Measurements from ENCODE around the gene CECR2. TPM values are rescaled to one million over a fixed set of nuclear protein-coding genes. Genes with fewer than 3 reads are reported as not detected.

The CECR2 gene
- total and polyA plus RNA-seq, 2 of the 8 experiments (the other 6 are each of a cell fraction or from before 2014, with no cell fraction given), result 18.3 to 123 TPM

DNA sequence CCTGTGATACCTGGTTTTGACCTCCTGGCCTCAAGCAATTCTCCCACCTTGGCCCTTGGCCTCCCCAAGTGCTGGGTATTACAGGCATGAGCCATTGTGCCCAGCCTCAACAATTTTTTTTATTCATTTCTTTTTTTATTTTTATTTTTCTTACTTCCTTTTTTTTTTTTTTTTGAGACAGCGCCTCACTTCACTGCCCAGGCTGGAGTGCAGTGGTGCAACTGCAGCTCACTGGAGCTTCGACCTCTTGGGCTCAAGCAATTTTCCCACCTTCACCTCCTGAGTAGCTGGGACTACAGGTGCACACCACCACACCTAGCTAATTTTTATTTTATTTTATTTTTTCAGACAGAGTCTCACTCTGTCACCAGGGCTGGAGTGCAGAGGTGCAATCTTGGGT, 25.5 kb upstream of the CECR2 start:
- H3K27ac ChIP-seq (ENCODE audit: low read depth, low read length), result no peak overlapping the region
- no peaks in the 10 kb centered on the region for H3K9me3 ChIP-seq (ENCODE audit: insufficient read depth in 2 of 2, low read depth in 1 of 2, low read length in 1 of 2)
- H4K5ac ChIP-seq (ENCODE audit: insufficient read length, low read depth, low read length), result no peak overlapping the region
- no peak overlapping the region for H3K4ac ChIP-seq (replicated peaks; ENCODE audit: insufficient read length, low read depth, low read length)
- 100% methylated on average over 1 of the region's 2 CpGs; no CpG with 5 or more reads in 1 of the 2 experiments for WGBS, 2 experiments (ENCODE audit: extremely low coverage in 1 of 2, insufficient coverage in 1 of 2, insufficient read length in 1 of 2, insufficient replicate concordance in 2 of 2, low coverage in 1 of 2, low lambda C conversion rate in 2 of 2, missing lambda C conversion rate in 1 of 2)
- no peak overlapping the region for H3K23ac ChIP-seq (ENCODE audit: insufficient read length)
- H2BK12ac ChIP-seq (ENCODE audit: low read depth, low read length), result no peak overlapping the region
- H3K4me2 ChIP-seq (ENCODE audit: insufficient read depth in 1 of 2, low read depth in 2 of 2, low read length in 2 of 2), result no peak overlapping the region
- H3K27me3 ChIP-seq (replicated peaks in 1 of 4; ENCODE audit: control insufficient read depth in 3 of 4, extremely low read depth in 1 of 4, insufficient read depth in 3 of 4, low read length in 3 of 4), result no peaks in the 10 kb centered on the region
- no peak overlapping the region for H3K9ac ChIP-seq (replicated peaks in 1 of 4; ENCODE audit: extremely low read depth in 1 of 4, low read depth in 3 of 4, low read length in 3 of 4)
- CTCF ChIA-PET (ENCODE audit: partially characterized antibody), result interaction anchor here (0.7 to 1.5 kb wide), 2 partner anchors 140 to 401 kb away, joined by 3 read pairs; no protein-coding TSS in a partner anchor
- FAIRE-seq (no peak), DNase-seq (ENCODE audit: low read depth in 1 of 2, low spot score in 2 of 2) (no peak)
- H3K4me3 ChIP-seq (ENCODE audit: extremely low read depth in 1 of 4, insufficient read depth in 2 of 4, low read depth in 3 of 4, low read length in 4 of 4), result no peak overlapping the region
- POLR2A ChIA-PET (ENCODE audit: partially characterized antibody), result interaction anchor here (0.6 kb wide), 1 partner anchor 138 kb away, joined by 5 read pairs; no protein-coding TSS in a partner anchor
- H3K56ac ChIP-seq (replicated peaks; ENCODE audit: insufficient read length, low read depth, low read length), result no peak overlapping the region
- no peaks in the 10 kb centered on the region for H3K36me3 ChIP-seq (ENCODE audit: control insufficient read depth in 2 of 4, insufficient read depth in 4 of 4, low read length in 3 of 4)
- H4K20me1 ChIP-seq (replicated peaks in 1 of 2; ENCODE audit: control insufficient read depth in 1 of 2, insufficient read depth in 2 of 2, low read length in 2 of 2), result no peaks in the 10 kb centered on the region
- no peaks in the 10 kb centered on the region for H3K23me2 ChIP-seq (ENCODE audit: low read depth, low read length)
- no peak overlapping the region for H2BK5ac ChIP-seq (ENCODE audit: low read depth, low read length)
- no peak overlapping the region for H2BK120ac ChIP-seq (replicated peaks; ENCODE audit: low read depth, low read length)
- H2AK5ac ChIP-seq (ENCODE audit: low read depth, low read length), result no peak overlapping the region
- H3K14ac ChIP-seq (ENCODE audit: insufficient read length), result no peak overlapping the region
- H3K79me1 ChIP-seq (ENCODE audit: low read depth, low read length), result no peaks in the 10 kb centered on the region
- H3K79me2 ChIP-seq (ENCODE audit: control insufficient read depth in 1 of 2, insufficient read depth in 2 of 2, low read length in 2 of 2), result no peaks in the 10 kb centered on the region
- H2AFZ ChIP-seq (ENCODE audit: low read length), result no peak overlapping the region
- no peak overlapping the region for H2BK20ac ChIP-seq (ENCODE audit: low read length)
- TF ChIP-seq SP2 (IDR thresholded peaks at IDR 0.05; ENCODE audit: low read length), result no peak
- no peak for TF ChIP-seq RNF2 (IDR thresholded peaks at IDR 0.05; ENCODE audit: borderline replicate concordance, low read depth, low read length, missing control alignments, poor library complexity, severe bottlenecking)
- TF ChIP-seq SIX5 (IDR thresholded peaks at IDR 0.05; ENCODE audit: low read depth, low read length), result no peak
- TF ChIP-seq ASH2L (IDR thresholded peaks at IDR 0.05; ENCODE audit: low read length), result no peak
- TF ChIP-seq CEBPB (IDR thresholded peaks at IDR 0.05; ENCODE audit: low read depth, low read length), result no peak
- TF ChIP-seq SIRT6 (IDR thresholded peaks at IDR 0.05; ENCODE audit: low read length), result no peak
- TF ChIP-seq BCL11A (IDR thresholded peaks at IDR 0.05; ENCODE audit: low read depth in 2 of 2, low read length in 2 of 2), result no peak
- TF ChIP-seq TAF1 (IDR thresholded peaks at IDR 0.05; ENCODE audit: low read depth, low read length), result no peak
- no peak for TF ChIP-seq JUND (IDR thresholded peaks at IDR 0.05; ENCODE audit: low read length)
- no peak for TF ChIP-seq SP4 (IDR thresholded peaks at IDR 0.05; ENCODE audit: low read length)
- no peak for TF ChIP-seq SP1 (IDR thresholded peaks at IDR 0.05; ENCODE audit: low read depth, low read length)
- TF ChIP-seq GABPA (IDR thresholded peaks at IDR 0.05; ENCODE audit: borderline replicate concordance, insufficient read depth, low read length), result no peak
- TF ChIP-seq TCF12 (IDR thresholded peaks at IDR 0.05; ENCODE audit: low read depth, low read length), result no peak
- no peak for TF ChIP-seq CHD2 (IDR thresholded peaks at IDR 0.05; ENCODE audit: low read length)
- no peak for TF ChIP-seq PHF8 (conservative IDR thresholded peaks at IDR 0.05; ENCODE audit: low read depth, low read length)
- H3K4me1 ChIP-seq (replicated peaks in 1 of 4; ENCODE audit: control insufficient read depth in 3 of 4, insufficient read depth in 4 of 4, low read length in 3 of 4), result peaks cover 0 to 5% (median 0%) of the 10 kb centered on the region in 4 experiments; a peak in 1 of 7 replicates
- no peak overlapping the region for H4K8ac ChIP-seq (ENCODE audit: extremely low read depth, insufficient read depth, low read length)
- H3K18ac ChIP-seq (ENCODE audit: extremely low read depth, low read length), result no peak overlapping the region
- H2BK15ac ChIP-seq (ENCODE audit: low read length), result no peak overlapping the region
- no peak overlapping the region for H4K91ac ChIP-seq (replicated peaks; ENCODE audit: insufficient read length, low read length)
